Measurements from ENCODE around the gene SCGN.
"Not testable (repeated sequence)": the region's sequence is repeated elsewhere in the genome, so short reads cannot be mapped to it uniquely, and the experiment has no call there.

Gene SCGN

DNA sequence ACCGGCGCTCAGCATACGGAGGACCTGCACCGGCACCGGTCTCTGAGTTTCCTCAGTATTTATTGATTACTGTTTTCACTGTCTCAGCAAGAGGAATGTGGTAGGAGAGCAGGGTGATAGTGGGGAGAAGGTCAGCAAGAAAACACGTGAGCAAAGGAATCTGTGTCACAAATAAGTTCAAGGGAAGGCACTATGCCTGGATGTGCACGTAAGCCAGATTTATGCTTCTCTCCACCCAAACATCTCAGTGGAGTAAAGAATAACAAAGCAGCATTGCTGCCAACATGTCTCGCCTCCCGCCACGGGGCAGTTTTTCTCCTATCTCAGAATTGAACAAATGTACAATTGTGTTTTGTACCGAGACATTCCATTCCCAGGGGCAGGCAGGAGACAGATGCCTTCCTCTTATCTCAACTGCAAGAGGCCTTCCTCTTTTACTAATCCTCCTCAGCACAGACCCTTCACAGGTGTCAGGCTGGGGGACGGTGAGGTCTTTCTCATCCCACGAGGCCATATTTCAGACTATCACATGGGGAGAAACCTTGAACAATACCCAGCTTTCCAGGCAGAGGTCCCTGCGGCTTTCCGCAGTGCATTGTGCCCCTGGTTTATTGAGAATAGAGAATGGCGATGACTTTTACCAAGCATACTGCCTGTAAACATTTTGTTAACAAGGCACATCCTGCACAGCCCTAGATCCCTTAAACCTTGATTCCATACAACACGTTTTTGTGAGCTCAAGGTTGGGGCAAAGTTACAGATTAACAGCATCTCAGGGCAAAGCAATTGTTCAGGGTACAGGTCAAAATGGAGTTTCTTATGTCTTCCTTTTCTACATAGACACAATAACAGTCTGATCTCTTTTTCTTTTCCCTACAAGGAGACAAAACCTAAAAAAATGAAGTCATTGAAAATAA, 96.8 kb downstream of the SCGN start:
- H3K18ac ChIP-seq (ENCODE audit: low read depth in 1 of 2, low read length in 2 of 2); H2BK120ac ChIP-seq (ENCODE audit: low read depth, low read length); H3K4me3 ChIP-seq (ENCODE audit: insufficient read depth in 1 of 2, low read depth in 1 of 2, low read length in 2 of 2); H3K23ac ChIP-seq (ENCODE audit: low read length in 2 of 2); H3K4me2 ChIP-seq (ENCODE audit: low read length, poor library complexity, severe bottlenecking); DNase-seq; H3K36me3 ChIP-seq (ENCODE audit: control insufficient read depth in 1 of 2, insufficient read depth in 2 of 2, low read depth in 1 of 2, low read length in 2 of 2); H3K9ac ChIP-seq (ENCODE audit: low read length); H2AFZ ChIP-seq (ENCODE audit: low read depth, low read length); H4K91ac ChIP-seq (ENCODE audit: low read length); H3K4ac ChIP-seq (ENCODE audit: low read depth in 1 of 2, low read length in 2 of 2); H3K14ac ChIP-seq (ENCODE audit: low read length in 2 of 2); H3K4me1 ChIP-seq (ENCODE audit: control insufficient read depth, insufficient read depth, low read depth, low read length); H3K27me3 ChIP-seq (ENCODE audit: control insufficient read depth in 1 of 2, insufficient read depth in 1 of 2, low read length in 2 of 2); H4K8ac ChIP-seq (ENCODE audit: low read length); H2BK15ac ChIP-seq (ENCODE audit: low read depth, poor library complexity, severe bottlenecking); H3K9me3 ChIP-seq (ENCODE audit: control insufficient read depth, low read length); H2BK12ac ChIP-seq (ENCODE audit: low read length in 2 of 2); H2AK5ac ChIP-seq (ENCODE audit: low read length, severe bottlenecking); H2BK5ac ChIP-seq (ENCODE audit: low read depth, low read length, poor library complexity, severe bottlenecking); H3K27ac ChIP-seq (ENCODE audit: low read length, poor library complexity, severe bottlenecking); H3K79me1 ChIP-seq (replicated peaks; ENCODE audit: low read length, poor library complexity, severe bottlenecking): not testable (repeated sequence)
- WGBS, result 81% methylated on average over 16 of the region's 17 CpGs

- Histone ChIP-seq H3K4me3 (ENCODE audit: insufficient read depth in 1 of 2, low read depth in 1 of 2, low read length in 2 of 2) (no peak overlapping the region), H3K18ac (ENCODE audit: low read depth in 1 of 2, low read length in 2 of 2) (no peak overlapping the region), H4K91ac (ENCODE audit: low read length) (no peak overlapping the region), H3K27ac (ENCODE audit: low read length, poor library complexity, severe bottlenecking) (no peak overlapping the region), H2BK5ac (ENCODE audit: low read depth, low read length, poor library complexity, severe bottlenecking) (no peak overlapping the region), H3K27me3 (ENCODE audit: control insufficient read depth in 1 of 2, insufficient read depth in 1 of 2, low read length in 2 of 2) (peaks cover 0 to 9% of the 10 kb centered on the region in 2 experiments), H2BK120ac (ENCODE audit: low read depth, low read length) (no peak overlapping the region), H2BK15ac (ENCODE audit: low read depth, poor library complexity, severe bottlenecking) (no peak overlapping the region), H3K14ac (ENCODE audit: low read length in 2 of 2) (no peak overlapping the region), H3K9me3 (ENCODE audit: control insufficient read depth, low read length) (no peaks in the 10 kb centered on the region), H2BK12ac (ENCODE audit: low read length in 2 of 2) (no peak overlapping the region), H3K4ac (ENCODE audit: low read depth in 1 of 2, low read length in 2 of 2) (no peak overlapping the region), H2AK5ac (ENCODE audit: low read length, severe bottlenecking) (no peak overlapping the region), H4K8ac (ENCODE audit: low read length) (no peak overlapping the region), H3K23ac (ENCODE audit: low read length in 2 of 2) (no peak overlapping the region), H3K4me2 (ENCODE audit: low read length, poor library complexity, severe bottlenecking) (no peak overlapping the region), H3K36me3 (ENCODE audit: control insufficient read depth in 1 of 2, insufficient read depth in 2 of 2, low read depth in 1 of 2, low read length in 2 of 2) (no peaks in the 10 kb centered on the region), H2AFZ (ENCODE audit: low read depth, low read length) (no peak overlapping the region), H3K9ac (ENCODE audit: low read length) (no peak overlapping the region), H3K79me1 (replicated peaks; ENCODE audit: low read length, poor library complexity, severe bottlenecking) (no peaks in the 10 kb centered on the region), H3K4me1 (ENCODE audit: control insufficient read depth, insufficient read depth, low read depth, low read length) (no peaks in the 10 kb centered on the region)
- DNase-seq, result no peak
- WGBS, result 78% methylated on average over 2 of the region's 2 CpGs
These were observed 97.8 kb downstream of the SCGN start for GRCh38 chr6:25749837-25750236.

DNA sequence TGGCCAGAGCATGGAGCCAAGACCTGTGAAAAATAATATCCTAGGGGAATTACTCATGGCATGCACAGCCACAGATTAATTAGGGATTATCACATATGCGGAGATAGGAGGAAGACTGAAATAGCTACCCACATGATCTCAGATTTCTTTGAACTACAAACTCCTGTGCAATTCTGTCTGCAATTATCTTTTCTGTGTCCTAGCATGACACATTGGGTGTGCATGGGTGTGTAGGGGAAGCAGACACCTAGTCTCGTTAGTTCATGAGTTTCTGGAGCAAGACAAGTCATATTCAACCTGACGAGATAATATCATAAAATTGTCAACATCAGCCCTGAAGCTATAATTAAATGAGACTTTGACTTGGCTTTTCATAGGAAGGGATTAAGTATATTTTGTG, 98.9 kb downstream of the SCGN start:
- Histone ChIP-seq H3K27ac (ENCODE audit: low read length, poor library complexity, severe bottlenecking) (no peak overlapping the region), H3K23ac (ENCODE audit: low read length in 2 of 2) (no peak overlapping the region), H3K4me2 (ENCODE audit: low read length, poor library complexity, severe bottlenecking) (no peak overlapping the region), H3K4me3 (ENCODE audit: insufficient read depth in 1 of 2, low read depth in 1 of 2, low read length in 2 of 2) (no peak overlapping the region), H3K27me3 (ENCODE audit: control insufficient read depth in 1 of 2, insufficient read depth in 1 of 2, low read length in 2 of 2) (peaks cover 0 to 14% of the 10 kb centered on the region in 2 experiments), H3K9ac (ENCODE audit: low read length) (no peak overlapping the region), H3K36me3 (ENCODE audit: control insufficient read depth in 1 of 2, insufficient read depth in 2 of 2, low read depth in 1 of 2, low read length in 2 of 2) (no peaks in the 10 kb centered on the region), H4K91ac (ENCODE audit: low read length) (no peak overlapping the region), H3K18ac (ENCODE audit: low read depth in 1 of 2, low read length in 2 of 2) (no peak overlapping the region), H2AK5ac (ENCODE audit: low read length, severe bottlenecking) (no peak overlapping the region), H2BK5ac (ENCODE audit: low read depth, low read length, poor library complexity, severe bottlenecking) (no peak overlapping the region), H3K14ac (ENCODE audit: low read length in 2 of 2) (no peak overlapping the region), H2AFZ (ENCODE audit: low read depth, low read length) (no peak overlapping the region), H2BK120ac (ENCODE audit: low read depth, low read length) (no peak overlapping the region), H3K79me1 (replicated peaks; ENCODE audit: low read length, poor library complexity, severe bottlenecking) (no peaks in the 10 kb centered on the region), H3K9me3 (ENCODE audit: control insufficient read depth, low read length) (no peaks in the 10 kb centered on the region), H3K4me1 (ENCODE audit: control insufficient read depth, insufficient read depth, low read depth, low read length) (no peaks in the 10 kb centered on the region), H3K4ac (ENCODE audit: low read depth in 1 of 2, low read length in 2 of 2) (no peak overlapping the region), H2BK12ac (ENCODE audit: low read length in 2 of 2) (no peak overlapping the region), H4K8ac (ENCODE audit: low read length) (no peak overlapping the region), H2BK15ac (ENCODE audit: low read depth, poor library complexity, severe bottlenecking) (no peak overlapping the region)
- no peak for DNase-seq
- WGBS, result 60% methylated on average over 1 of the region's 3 CpGs
